Measurements from ENCODE around the gene CAPN15. TPM values are rescaled to one million over a fixed set of nuclear protein-coding genes. Genes with fewer than 3 reads are reported as not detected.

CAPN15 gene
- total RNA-seq, 1 experiment from 2014 or later: 60.4 TPM

- peak; percentile 84 for DNase-seq
These were observed 8.2 kb downstream of the CAPN15 start for GRCh38 chr16:535446-536405.

GRCh38 chr16:536746-537145 lies 9.2 kb downstream of the CAPN15 start:
- no peak for DNase-seq
- Histone ChIP-seq H3K27ac (ENCODE audit: low read length) (no peak overlapping the region), H3K9me2 (replicated peaks; ENCODE audit: low read length) (no peaks in the 10 kb centered on the region), H3K9me3 (ENCODE audit: low read length) (no peaks in the 10 kb centered on the region), H3K36me3 (ENCODE audit: low read depth, low read length) (no peaks in the 10 kb centered on the region; the same call in 1 of the 2 replicates), H3K79me2 (ENCODE audit: low read length) (peaks cover 98% of the 10 kb centered on the region), H3K27me3 (ENCODE audit: low read length) (no peaks in the 10 kb centered on the region), H4K20me1 (ENCODE audit: low read length) (peaks cover 9% of the 10 kb centered on the region; the same call in 1 of the 2 replicates), H3K4me3 (ENCODE audit: low read length) (no peak overlapping the region), H2AFZ (ENCODE audit: low read length) (no peak overlapping the region), H3K9ac (ENCODE audit: low read length) (no peak overlapping the region), H3K4me2 (ENCODE audit: low read length) (no peak overlapping the region), H3K4me1 (ENCODE audit: insufficient read depth, low read length) (peaks cover 25% of the 10 kb centered on the region), H3F3A (ENCODE audit: low read length, unreplicated experiment) (no peaks in the 10 kb centered on the region)
- TF ChIP-seq CTCF (conservative IDR thresholded peaks at IDR 0.05; ENCODE audit: low read depth, low read length) (no peak), EZH2phosphoT487 (IDR thresholded peaks at IDR 0.05; ENCODE audit: borderline replicate concordance, low read length) (no peak), EZH2 (IDR thresholded peaks at IDR 0.05; ENCODE audit: low read length, unreplicated experiment) (no peak)
- POLR2A ChIA-PET (ENCODE audit: unreplicated experiment): no interaction called here
- no TSS peak for BruUV-seq (replicated peaks)
- CTCF ChIA-PET: no interaction called here
- intact Hi-C loops (cut with micrococcal nuclease): no loop called here
- ATAC-seq: no peak

More at GRCh38 chr16:535446-536405, 8.2 kb downstream of the CAPN15 start:
- BruUV-seq (replicated peaks): no TSS peak
- Histone ChIP-seq H3K4me3 (ENCODE audit: low read length) (no peak overlapping the region; the same call in 1 of the 2 replicates), H3F3A (ENCODE audit: low read length, unreplicated experiment) (no peaks in the 10 kb centered on the region), H3K9me2 (replicated peaks; ENCODE audit: low read length) (no peaks in the 10 kb centered on the region), H3K27ac (ENCODE audit: low read length) (peak overlapping the region; percentile 50), H3K79me2 (ENCODE audit: low read length) (peaks cover 98% of the 10 kb centered on the region), H3K9ac (ENCODE audit: low read length) (peak overlapping the region; percentile 0; the same call in 1 of the 2 replicates), H3K27me3 (ENCODE audit: low read length) (no peaks in the 10 kb centered on the region), H4K20me1 (ENCODE audit: low read length) (peaks cover 11% of the 10 kb centered on the region; the same call in 1 of the 2 replicates), H3K9me3 (ENCODE audit: low read length) (no peaks in the 10 kb centered on the region), H3K4me1 (ENCODE audit: insufficient read depth, low read length) (peaks cover 25% of the 10 kb centered on the region), H2AFZ (ENCODE audit: low read length) (no peak overlapping the region), H3K36me3 (ENCODE audit: low read depth, low read length) (no peaks in the 10 kb centered on the region; the same call in 1 of the 2 replicates), H3K4me2 (ENCODE audit: low read length) (peak overlapping the region; percentile 57)
- TF ChIP-seq CTCF (conservative IDR thresholded peaks at IDR 0.05; ENCODE audit: low read depth, low read length) (0 out of 2 replicates have a peak, but pooled peaks have one; percentile 0), EZH2phosphoT487 (IDR thresholded peaks at IDR 0.05; ENCODE audit: borderline replicate concordance, low read length) (no peak)
- ChIA-PET CTCF (no interaction called here), POLR2A (ENCODE audit: unreplicated experiment) (no interaction called here)
- peak; percentile 96 for ATAC-seq
- intact Hi-C loops (cut with micrococcal nuclease): no loop called here

Measured in PC-3 (cell line).